Fibroblast of peridontal ligament (primary cell): ENCODE data around the gene ZNF287.

Experiments used
- DNase-seq: peaks from one replicate; pipeline ENCODE4 v3.0.0-alpha.2; 2010; ENCODE audit errors: extremely low read depth

ZNF287 gene

GRCh38 chr17:16516594-16517051 lies 52.4 kb downstream of the ZNF287 start:
- DNase-seq: peak; percentile 51

GRCh38 chr17:16515933-16516332 lies 53.1 kb downstream of the ZNF287 start:
- no peak for DNase-seq

DNA sequence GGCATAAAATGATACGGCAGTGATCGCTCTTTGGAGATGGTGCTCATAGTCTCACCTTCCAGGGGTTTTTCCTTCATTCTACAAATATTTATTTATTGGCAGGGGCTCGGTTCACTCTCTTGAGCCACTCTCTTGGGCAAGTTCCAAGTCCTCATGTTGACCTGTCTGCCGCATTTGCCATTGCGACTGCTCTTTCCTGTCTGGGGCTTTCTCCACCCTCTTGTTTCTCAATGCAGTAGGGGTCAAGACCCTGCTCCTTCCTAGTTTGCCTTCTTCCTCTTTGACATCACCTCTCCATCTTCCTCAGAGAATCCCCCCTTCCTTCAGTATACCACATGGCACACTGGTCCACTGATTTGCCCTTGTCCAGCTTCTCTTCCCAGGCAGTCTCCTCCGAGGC lies 55.1 kb downstream of the ZNF287 start:
- no peak for DNase-seq

GRCh38 chr17:16512011-16512410 lies 57.0 kb downstream of the ZNF287 start:
- no peak for DNase-seq

GRCh38 chr17:16511593-16511992 lies 57.4 kb downstream of the ZNF287 start:
- DNase-seq: no peak

GRCh38 chr17:16507918-16508533 lies 61.0 kb downstream of the ZNF287 start:
- DNase-seq: no peak

DNA sequence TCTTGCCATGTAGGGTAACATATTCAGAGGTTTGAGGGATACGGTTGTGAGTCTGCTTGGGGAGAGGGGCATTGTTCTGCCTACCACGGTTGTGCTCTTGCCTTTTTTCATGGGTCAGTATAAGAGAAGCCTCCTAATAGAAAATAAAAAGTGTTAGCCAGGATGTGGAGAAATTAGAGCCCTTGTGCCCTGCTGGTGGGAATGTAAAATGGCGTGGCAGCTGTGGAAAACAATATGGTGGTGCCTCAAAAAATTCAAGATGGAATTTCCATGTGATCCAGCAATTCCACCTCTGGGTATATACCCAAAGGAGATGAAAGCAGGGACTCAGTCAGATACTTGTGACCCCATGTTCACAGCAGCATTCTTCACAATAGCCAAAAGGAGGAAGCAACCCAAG lies 62.8 kb downstream of the ZNF287 start:
- no peak for DNase-seq

GRCh38 chr17:16504984-16505383 lies 64.0 kb downstream of the ZNF287 start:
- no peak for DNase-seq
